Psoas muscle (tissue), 8 donors: Measurements from ENCODE around the gene HNRNPA1. TPM values are rescaled to one million over a fixed set of nuclear protein-coding genes. Genes with fewer than 3 reads are reported as not detected.

ENCODE experiments used
- ATAC-seq, 4 donors: fragments of 200-7000 bp; cut with Tn5 transposase; one replicate each; pipeline ENCODE4 v1.9.1; 2020; ENCODE audit warnings: moderate library complexity in 3 of 4, mild to moderate bottlenecking in 2 of 4
- DNase-seq, 2 donors: peaks; one replicate each; pipeline ENCODE4 v3.0.0-alpha.2; 2020
- H3K27ac ChIP-seq: fragments of 200-600 bp; one replicate; pipeline ENCODE4 v1.8.0; 2022
- H3K27me3 ChIP-seq, 3 donors: fragments of 200-600 bp in 1 of 3; one replicate each; pipeline versions ENCODE4 v1.6.1 to v1.8.0; 2013 to 2022; ENCODE audit warnings: low read length in 2 of 3, mild to moderate bottlenecking in 2 of 3, moderate library complexity in 1 of 3; ENCODE audit not compliant: insufficient read depth in 3 of 3
- H3K36me3 ChIP-seq, 2 donors: fragments of 200-600 bp in 1 of 2; one replicate each; pipeline versions ENCODE4 v1.6.1 to v1.8.0; 2013 to 2022; ENCODE audit warnings: low read depth in 1 of 2, mild to moderate bottlenecking in 1 of 2, moderate library complexity in 1 of 2; ENCODE audit not compliant: insufficient read depth in 1 of 2
- H3K4me1 ChIP-seq: fragments of 200-600 bp; one replicate; pipeline ENCODE4 v1.8.0; 2022
- H3K4me3 ChIP-seq: fragments of 200-600 bp; one replicate; pipeline ENCODE4 v1.8.0; 2022; ENCODE audit warnings: mild to moderate bottlenecking
- H3K9me3 ChIP-seq: fragments of 200-600 bp; one replicate; pipeline ENCODE4 v1.8.0; 2022
- WGBS, 3 donors: extraction: QIAGEN DNeasy Blood & Tissue Kit; methylation state at CpG; one replicate each; pipeline versions ENCODE4 v1.1.6 to v1.1.7; 2013; 5-methylcytosine and 5-hydroxymethylcytosine counted together
- intact Hi-C, 2 donors: fragments of 100-400 bp; cut with DNase I; formaldehyde crosslinking; loops; one replicate each; pipeline versions ENCODE4 v1.11.0 to v1.14.2; 2022
- polyA plus RNA-seq, 3 donors: library from polyadenylated mRNA; stranded (reverse); fragments of 200-250 nt; gene quantifications; one replicate each; pipeline ENCODE4 v1.2.3, GENCODE V29; 2013
- total RNA-seq, 4 donors: library from RNA; stranded (reverse); fragmentation: NEBNext Ultra II Directional in 2 of 4; extraction: Animal tissue kit (Norgen Biotek cat#: 25700) in 2 of 4; gene quantifications; one replicate each; pipeline versions ENCODE4 v1.2.1 to v1.2.4, GENCODE V29; 2021 to 2023
- TF ChIP-seq, protein P1 (sequence below): fragments of 200-600 bp; IDR thresholded peaks from one replicate; pipeline ENCODE4 v1.8.0; 2022; ENCODE audit warnings: antibody characterized with exemption
- donor health status: healthy with polysubstance abuse.
- donor health status: DM: no; HTN: no; CAD: no; lungs with moderate emphysema.
- donor health status: Bipolar disorder and iron deficiency.
- donor health status: healthy.
- donor health status: DM: yes; HTN: yes; CAD: no.
- donor health status: DM: no; HTN: no; CAD: no.
- donor health status: DM: no; HTN: no; CAD: no.
- donor health status: DM: yes; HTN: yes; CAD: no.

Gene HNRNPA1
- total and polyA plus RNA-seq, 7 donors: 282 to 826 (median 453) TPM

- peak overlapping the region; percentile 13 for H3K4me3 ChIP-seq
- no peaks in the 10 kb centered on the region for H3K9me3 ChIP-seq
- WGBS, 3 donors: 44 to 61% (median 46%) methylated on average over 8 of the region's 8 CpGs
- peaks cover 58% of the 10 kb centered on the region for H3K4me1 ChIP-seq
- intact Hi-C loops: loop anchor here in 1 of 2 donors (5.0 kb wide), 1 partner anchor 40 kb away; the partner anchor contains the start of gene COPZ1
- H3K27me3 ChIP-seq: no peaks in the 10 kb centered on the region
- H3K36me3 ChIP-seq: peaks cover 15 to 57% of the 10 kb centered on the region in 2 donors
- peak; percentile 15 to 32 (median 18) for ATAC-seq
- peak overlapping the region; percentile 53 for H3K27ac ChIP-seq
- TF ChIP-seq, protein P1, sequence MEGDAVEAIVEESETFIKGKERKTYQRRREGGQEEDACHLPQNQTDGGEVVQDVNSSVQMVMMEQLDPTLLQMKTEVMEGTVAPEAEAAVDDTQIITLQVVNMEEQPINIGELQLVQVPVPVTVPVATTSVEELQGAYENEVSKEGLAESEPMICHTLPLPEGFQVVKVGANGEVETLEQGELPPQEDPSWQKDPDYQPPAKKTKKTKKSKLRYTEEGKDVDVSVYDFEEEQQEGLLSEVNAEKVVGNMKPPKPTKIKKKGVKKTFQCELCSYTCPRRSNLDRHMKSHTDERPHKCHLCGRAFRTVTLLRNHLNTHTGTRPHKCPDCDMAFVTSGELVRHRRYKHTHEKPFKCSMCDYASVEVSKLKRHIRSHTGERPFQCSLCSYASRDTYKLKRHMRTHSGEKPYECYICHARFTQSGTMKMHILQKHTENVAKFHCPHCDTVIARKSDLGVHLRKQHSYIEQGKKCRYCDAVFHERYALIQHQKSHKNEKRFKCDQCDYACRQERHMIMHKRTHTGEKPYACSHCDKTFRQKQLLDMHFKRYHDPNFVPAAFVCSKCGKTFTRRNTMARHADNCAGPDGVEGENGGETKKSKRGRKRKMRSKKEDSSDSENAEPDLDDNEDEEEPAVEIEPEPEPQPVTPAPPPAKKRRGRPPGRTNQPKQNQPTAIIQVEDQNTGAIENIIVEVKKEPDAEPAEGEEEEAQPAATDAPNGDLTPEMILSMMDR: no peak
- DNase-seq: no peak
These were observed 7.0 kb downstream of the HNRNPA1 start for GRCh38 chr12:54287261-54288157.

DNA sequence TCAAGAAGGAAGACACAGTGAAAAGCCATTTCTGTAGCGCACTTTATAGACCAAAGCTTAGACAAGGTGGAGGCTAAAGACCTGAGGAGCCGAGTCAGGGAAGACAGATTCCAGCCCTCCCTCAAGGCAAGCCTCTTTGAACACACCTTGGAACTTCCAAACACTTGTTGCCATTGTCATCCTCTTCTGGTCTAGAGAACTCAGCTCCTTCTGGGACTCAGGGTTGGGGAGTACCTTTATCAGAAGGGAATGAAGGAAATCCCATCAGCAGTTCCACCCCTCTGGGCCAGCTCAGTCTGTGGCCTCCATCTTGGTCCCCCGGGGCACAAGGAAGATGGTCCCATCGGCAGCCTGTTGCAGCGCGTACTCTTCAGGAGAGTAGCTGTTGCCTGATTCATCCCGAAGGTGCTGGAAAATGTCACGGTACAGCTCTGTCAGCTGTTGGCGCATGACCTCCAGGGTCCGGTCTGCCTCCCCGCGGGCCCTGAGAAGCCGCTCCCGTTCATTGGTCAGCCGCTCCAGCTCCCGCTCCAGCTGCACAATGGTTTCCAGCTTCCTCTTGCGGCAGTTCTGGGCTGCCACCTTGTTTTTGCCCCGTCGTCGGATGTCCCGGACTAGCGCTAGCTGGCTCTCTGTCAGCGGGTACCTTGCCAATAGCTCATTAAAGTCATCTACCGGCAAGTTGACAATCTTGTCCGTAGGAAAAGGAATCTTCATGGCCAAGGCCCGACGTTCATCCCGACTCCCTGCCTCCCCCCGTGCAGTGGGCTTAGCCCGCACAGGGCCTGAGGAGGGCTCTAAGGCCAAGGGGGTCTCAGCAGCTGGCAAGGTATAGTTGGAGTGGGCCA is 11.8 kb downstream of the HNRNPA1 start:
- Histone ChIP-seq H3K36me3 (peaks cover under 1 to 9% of the 10 kb centered on the region in 2 donors), H3K4me1 (peaks cover 16% of the 10 kb centered on the region), H3K9me3 (no peaks in the 10 kb centered on the region), H3K27ac (no peak overlapping the region), H3K4me3 (no peak overlapping the region), H3K27me3 (no peaks in the 10 kb centered on the region)
- ATAC-seq (no peak), DNase-seq (no peak)
- intact Hi-C loops: loop anchor here (5.0 kb wide), 1 partner anchor 70 kb away; the partner anchor contains the start of gene GPR84 (in 2 of the 2)
- 84 to 92% (median 88%) methylated on average over 30 of the region's 30 CpGs for WGBS, 3 donors
- TF ChIP-seq, protein P1: no peak

DNA sequence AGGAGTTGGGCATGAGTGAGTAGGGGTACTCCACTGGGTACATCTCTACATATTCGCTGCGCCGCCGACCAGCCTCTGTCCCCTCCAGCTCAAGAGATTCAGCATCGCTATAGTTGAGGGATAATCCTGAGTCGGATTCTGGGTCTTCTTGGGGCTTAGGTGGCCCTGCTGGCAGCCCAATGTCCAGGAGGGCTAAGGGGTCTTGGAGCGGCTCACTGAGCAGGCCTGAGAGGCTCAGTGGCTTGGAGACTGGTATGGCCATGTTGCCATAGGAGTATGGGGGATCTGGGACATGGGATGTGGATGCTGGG is 12.4 kb downstream of the HNRNPA1 start:
- intact Hi-C loops: loop anchor here (5.0 kb wide), 1 partner anchor 69 kb away; the partner anchor contains the start of gene GPR84 (in 2 of the 2)
- no peaks in the 10 kb centered on the region for H3K9me3 ChIP-seq
- WGBS, 3 donors: 95 to 97% (median 96%) methylated on average over 7 of the region's 7 CpGs

DNA sequence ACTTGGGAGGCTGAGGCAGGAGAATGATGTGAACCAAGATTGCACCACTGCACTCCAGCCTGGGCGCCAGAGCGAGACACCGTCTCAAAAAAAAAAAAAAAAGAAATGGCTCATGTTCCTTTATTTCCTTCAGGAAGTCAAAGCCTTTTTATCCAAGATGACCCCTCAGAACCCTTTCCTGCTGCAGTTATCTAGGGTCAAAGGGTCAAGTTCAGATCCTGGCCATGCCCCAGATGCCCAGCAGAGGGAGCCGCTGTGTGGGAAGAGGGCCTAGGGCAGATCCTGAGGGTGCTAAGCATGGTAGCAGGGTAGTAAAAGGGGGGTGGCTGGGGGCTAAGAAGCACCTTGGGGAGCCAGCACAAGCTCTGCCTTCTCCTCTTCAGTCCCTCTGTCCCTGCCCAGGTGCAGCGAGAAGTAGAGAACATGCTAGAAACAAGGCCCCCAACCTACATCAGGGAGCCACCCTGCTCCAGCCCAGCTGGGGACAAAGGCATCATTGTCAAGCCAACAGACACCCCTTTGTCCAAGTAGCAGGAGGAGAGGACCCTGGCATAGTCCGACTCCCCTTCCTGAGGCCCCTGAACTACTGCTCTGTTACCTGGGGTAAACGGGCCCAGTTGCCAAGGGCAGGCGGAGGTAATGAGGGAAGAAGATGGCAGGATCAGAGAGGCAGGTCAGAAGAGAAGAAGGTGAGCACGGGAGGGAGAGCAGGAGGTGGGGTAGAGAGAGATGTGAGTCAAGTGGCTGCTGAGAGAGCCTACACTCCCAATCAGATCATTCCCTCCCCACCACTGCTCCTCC is 13.8 kb downstream of the HNRNPA1 start:
- intact Hi-C loops: loop anchor here (5.0 kb wide), 1 partner anchor 68 kb away; the partner anchor contains the start of gene GPR84 (in 2 of the 2)
- no peaks in the 10 kb centered on the region for H3K27me3 ChIP-seq
- ATAC-seq: peak; percentile 71 to 82 (median 78)
- peaks cover under 1% of the 10 kb centered on the region for H3K4me1 ChIP-seq
- no peaks in the 10 kb centered on the region for H3K9me3 ChIP-seq
- WGBS, 3 donors: 69 to 75% (median 71%) methylated on average over 9 of the region's 9 CpGs
- no peak overlapping the region for H3K27ac ChIP-seq
- TF ChIP-seq, protein P1: peak; percentile 62
- no peaks in the 10 kb centered on the region for H3K36me3 ChIP-seq
- peak; percentile 45 to 82 for DNase-seq
- no peak overlapping the region for H3K4me3 ChIP-seq

More for the DNA sequence above, 12.4 kb downstream of the HNRNPA1 start:
- Histone ChIP-seq H3K27ac (no peak overlapping the region), H3K4me3 (no peak overlapping the region), H3K27me3 (no peaks in the 10 kb centered on the region), H3K4me1 (peaks cover 10% of the 10 kb centered on the region), H3K36me3 (peaks cover 0 to 3% of the 10 kb centered on the region in 2 donors)
- no peak for ATAC-seq
- TF ChIP-seq, protein P1: no peak
- DNase-seq: no peak
